Subcutaneous preadipocyte (primary cell): ENCODE measurements around the gene KMT2A. TPM values are rescaled to one million over a fixed set of nuclear protein-coding genes. Genes with fewer than 3 reads are reported as not detected.

ENCODE experiments used
- total RNA-seq: library from RNA; depleted of rRNA; stranded (reverse); fragments of >200 nt; gene quantifications from 2 replicates; pipeline ENCODE4 v1.2.3, GENCODE V29; 2012

The KMT2A gene
- 28.7 and 39.1 TPM in 2 replicates for total RNA-seq

DNA sequence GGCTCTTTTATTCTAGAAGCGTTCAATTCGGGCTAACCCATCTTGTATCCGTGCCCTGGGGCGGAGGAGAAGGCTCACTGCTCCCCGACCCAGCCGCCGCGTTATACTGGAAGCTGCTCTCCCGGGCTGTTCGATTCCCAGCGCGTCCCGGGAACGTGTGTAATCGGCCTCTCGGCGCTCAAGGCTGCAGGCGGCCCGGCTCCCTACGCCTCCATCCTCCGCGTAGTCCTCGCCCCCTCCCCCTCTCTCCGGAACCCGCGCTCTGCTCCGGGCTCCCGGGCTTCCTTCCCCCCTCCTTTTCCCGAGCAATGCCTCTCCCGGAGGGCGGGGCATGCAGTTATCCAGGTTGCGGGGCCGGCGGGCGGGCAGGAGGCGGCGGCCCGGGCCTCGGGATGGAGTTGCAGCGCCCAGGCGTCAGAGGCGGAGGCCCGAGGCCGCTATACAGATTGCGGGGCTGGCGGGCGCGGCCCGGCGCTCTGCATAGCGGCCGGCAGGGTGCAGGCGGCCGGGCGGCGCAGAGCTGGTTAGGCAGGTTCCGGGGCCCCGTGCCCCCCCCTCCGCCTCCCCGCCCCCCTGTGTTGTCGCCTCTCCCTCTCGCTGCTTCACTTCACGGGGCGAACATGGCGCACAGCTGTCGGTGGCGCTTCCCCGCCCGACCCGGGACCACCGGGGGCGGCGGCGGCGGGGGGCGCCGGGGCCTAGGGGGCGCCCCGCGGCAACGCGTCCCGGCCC is at the start of gene KMT2A:
Gene KMT2A (plus strand): TSS at position 600 of the 732 bp plus-strand sequence. CDS start 21 bp downstream, at position 621.

DNA sequence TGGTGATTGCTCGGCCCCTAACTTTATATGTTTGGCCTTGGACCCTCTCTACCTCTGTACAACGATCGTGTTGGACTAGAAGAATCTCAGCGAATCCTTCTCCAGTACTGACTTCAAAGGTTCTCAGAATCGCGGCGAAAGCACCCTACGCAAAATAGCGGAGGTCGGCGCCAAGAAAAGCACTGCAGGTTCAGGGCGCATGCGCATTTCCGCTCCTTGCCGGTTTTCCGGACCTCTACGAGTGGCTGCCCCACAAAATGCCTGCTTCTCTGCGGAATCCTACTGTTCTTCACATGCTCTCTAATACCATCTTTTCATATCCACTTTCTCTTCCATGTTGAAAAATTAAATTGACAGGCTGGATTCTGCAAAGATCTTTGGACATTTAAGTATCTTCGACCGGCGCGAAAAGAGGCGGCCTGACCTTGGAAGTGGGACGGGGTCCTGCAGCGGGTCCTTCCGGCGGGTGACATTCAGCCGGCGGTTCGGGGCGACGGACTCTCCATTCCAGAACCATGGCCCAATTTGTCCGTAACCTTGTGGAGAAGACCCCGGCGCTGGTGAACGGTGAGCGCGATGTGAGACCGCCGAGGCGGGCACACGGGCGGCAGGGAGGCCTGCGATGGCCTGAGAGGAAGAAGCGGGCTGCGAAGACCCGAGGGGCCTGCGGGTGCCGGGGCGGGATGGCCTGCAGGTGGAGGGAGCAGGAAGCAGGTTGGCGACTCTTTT is 35.0 kb upstream of the KMT2A start, which contains the start of gene ATP5MG:
Gene ATP5MG (plus strand): TSS at position 456 of the 729 bp plus-strand sequence. CDS start 60 bp downstream, at position 516.

DNA sequence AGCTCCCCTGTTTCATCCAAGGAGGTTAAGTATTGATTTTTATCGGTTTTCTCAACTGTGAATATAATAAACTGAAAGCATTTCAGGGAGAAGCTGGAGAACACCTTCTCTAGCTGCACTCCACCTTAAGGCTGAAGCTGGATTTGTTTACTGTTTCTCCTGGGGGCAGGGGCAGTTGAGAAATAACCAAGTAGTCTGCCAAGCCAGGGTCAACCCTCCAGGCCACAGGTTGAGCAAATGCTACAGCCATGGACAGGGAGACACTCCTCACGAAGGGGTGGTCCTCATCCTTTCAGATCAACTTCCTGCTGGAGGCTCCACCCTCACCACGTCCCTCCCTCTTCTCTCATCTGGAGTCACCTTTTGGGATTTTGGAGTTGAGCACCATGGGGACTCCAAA is 90.8 kb downstream of the KMT2A start, which contains the start of gene TTC36:
Gene TTC36 (plus strand): TSS at position 366 of the 400 bp plus-strand sequence. CDS start 21 bp downstream, at position 387.

DNA sequence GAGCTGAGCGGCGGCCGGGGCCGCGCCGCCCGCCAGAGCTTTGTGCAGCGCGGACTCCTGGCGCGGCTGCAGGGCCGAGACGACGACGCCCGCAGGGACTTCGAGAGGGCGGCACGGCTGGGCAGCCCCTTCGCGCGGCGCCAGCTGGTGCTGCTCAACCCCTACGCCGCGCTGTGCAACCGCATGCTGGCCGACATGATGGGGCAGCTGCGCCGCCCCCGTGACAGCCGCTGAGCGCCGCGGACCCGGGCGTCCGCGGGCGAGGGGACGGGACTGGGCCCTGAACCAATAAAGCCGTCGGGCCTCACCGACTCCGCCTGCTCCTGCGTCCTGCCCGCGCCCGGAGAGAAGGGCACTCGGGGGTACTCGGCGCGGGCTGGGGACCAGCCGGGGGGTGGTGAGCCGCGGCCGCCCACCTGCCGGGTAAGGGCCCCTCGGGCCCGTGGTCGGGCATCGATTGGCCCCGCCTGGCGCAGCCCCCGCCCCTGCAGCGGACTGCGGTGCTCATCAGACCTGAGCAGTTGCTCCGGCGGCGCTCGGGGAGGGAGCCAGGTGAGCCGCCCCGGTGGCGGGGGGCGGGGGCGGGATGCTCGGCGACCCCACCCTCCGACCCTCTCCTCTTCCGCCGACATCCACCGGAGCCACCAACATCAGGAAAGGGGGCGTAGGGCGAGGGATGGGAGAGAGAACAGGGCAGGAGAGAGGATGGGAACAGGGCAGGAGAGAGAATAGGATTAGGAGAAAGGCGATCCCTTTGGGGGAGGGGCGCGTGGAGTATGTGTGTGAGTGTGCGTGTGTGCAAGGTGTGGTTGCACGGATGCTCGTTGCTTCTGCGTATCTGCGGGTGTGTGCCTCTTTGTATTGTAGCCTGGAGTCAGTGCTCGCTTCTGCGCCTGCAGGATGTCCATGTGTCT is 94.6 kb downstream of the KMT2A start, which contains the start of gene TMEM25:
Gene TMEM25 (plus strand): TSS at position 510 of the 914 bp plus-strand sequence. CDS start 610 bp downstream, outside the sequence.

GRCh38 chr11:118572061-118572980 is 136.0 kb downstream of the KMT2A start, which contains the start of gene ARCN1:
TSS of gene ARCN1 (plus strand) at chr11:118572409. CDS start at chr11:118572548, 139 bp downstream.

Other genes with a start within 250 kb of the KMT2A start
- gene JAML, start 211.5 kb upstream of the KMT2A start, total RNA-seq, result not detected in 2 replicates
- 0.20 and 0.37 TPM in 2 replicates for gene MPZL3, start 184.1 kb upstream of the KMT2A start, total RNA-seq
- gene MPZL2, start 172.2 kb upstream of the KMT2A start, total RNA-seq, result not detected in 2 replicates
- gene CD3E, start 131.8 kb upstream of the KMT2A start, total RNA-seq, result not detected in 2 replicates
- not detected in 2 replicates for gene CD3D, start 93.8 kb upstream of the KMT2A start, total RNA-seq
- not detected in 2 replicates for gene CD3G, start 92.1 kb upstream of the KMT2A start, total RNA-seq
- 43.4 and 54.2 TPM in 2 replicates for gene UBE4A, start 76.9 kb upstream of the KMT2A start, total RNA-seq
- gene ATP5MG, start 34.9 kb upstream of the KMT2A start, total RNA-seq, result 26.6 and 31.6 TPM in 2 replicates
- gene TTC36, start 91.0 kb downstream of the KMT2A start, total RNA-seq, result 0.20 TPM in 1 of 2 replicates, not detected in the other
- gene TMEM25, start 94.7 kb downstream of the KMT2A start, total RNA-seq, result 0.73 and 1.2 TPM in 2 replicates
- gene IFT46, start 129.4 kb downstream of the KMT2A start, total RNA-seq, result 36.4 and 40.8 TPM in 2 replicates
- 105 and 157 TPM in 2 replicates for gene ARCN1, start 135.9 kb downstream of the KMT2A start, total RNA-seq
- 148 and 163 TPM in 2 replicates for gene PHLDB1, start 171.1 kb downstream of the KMT2A start, total RNA-seq
- not detected in 2 replicates for gene TREH, start 243.2 kb downstream of the KMT2A start, total RNA-seq